Left ventricle myocardium inferior (tissue), 1 donor: ENCODE data around the gene IQSEC1. TPM values are rescaled to one million over a fixed set of nuclear protein-coding genes. Genes with fewer than 3 reads are reported as not detected.

Experiments used
- DNase-seq: peaks from one replicate; pipeline ENCODE4 v3.0.0-alpha.2; 2020
- H3K27ac ChIP-seq: fragments of 200-600 bp; replicated peaks from 2 replicates; pipeline ENCODE4 v1.8.0; 2021
- H3K27me3 ChIP-seq: fragments of 200-600 bp; 2 replicates; pipeline ENCODE4 v1.8.0; 2021; ENCODE audit warnings: low read depth
- H3K36me3 ChIP-seq: fragments of 200-600 bp; 2 replicates; pipeline ENCODE4 v1.8.0; 2021
- H3K4me1 ChIP-seq: fragments of 200-600 bp; 2 replicates; pipeline ENCODE4 v1.8.0; 2021
- H3K4me3 ChIP-seq: fragments of 200-600 bp; 2 replicates; pipeline ENCODE4 v1.8.0; 2021; ENCODE audit warnings: mild to moderate bottlenecking, moderate library complexity
- H3K9me3 ChIP-seq: fragments of 200-600 bp; replicated peaks from 2 replicates; pipeline ENCODE4 v1.8.0; 2021
- intact Hi-C: fragments of 100-400 bp; cut with micrococcal nuclease; formaldehyde crosslinking; loops from one replicate; pipeline ENCODE4 v1.11.0; 2022
- total RNA-seq: library from RNA; stranded (reverse); fragmentation: NEBNext Ultra II Directional; extraction: Animal tissue kit (Norgen Biotek cat#: 25700); gene quantifications from one replicate; pipeline ENCODE4 v1.2.1, GENCODE V29; 2021
- TF ChIP-seq, protein P1 (sequence below): fragments of 200-600 bp; IDR thresholded peaks from 2 replicates; pipeline ENCODE4 v1.8.0; 2021; ENCODE audit warnings: antibody characterized with exemption, mild to moderate bottlenecking, borderline replicate concordance
- donor health status: DM: no; HTN: yes; CAD: no; lungs with severe emphysema.

The IQSEC1 gene
- total RNA-seq, 1 donor from 2014 or later = 78.6 TPM

- peak; percentile 49 for DNase-seq
- H3K27me3 ChIP-seq = no peaks in the 10 kb centered on the region
- H3K4me3 ChIP-seq = no peak overlapping the region
- peaks cover 100% of the 10 kb centered on the region for H3K4me1 ChIP-seq
- H3K36me3 ChIP-seq = peaks cover 24% of the 10 kb centered on the region
- H3K27ac ChIP-seq = peak overlapping the region; percentile 51
- TF ChIP-seq, protein P1, sequence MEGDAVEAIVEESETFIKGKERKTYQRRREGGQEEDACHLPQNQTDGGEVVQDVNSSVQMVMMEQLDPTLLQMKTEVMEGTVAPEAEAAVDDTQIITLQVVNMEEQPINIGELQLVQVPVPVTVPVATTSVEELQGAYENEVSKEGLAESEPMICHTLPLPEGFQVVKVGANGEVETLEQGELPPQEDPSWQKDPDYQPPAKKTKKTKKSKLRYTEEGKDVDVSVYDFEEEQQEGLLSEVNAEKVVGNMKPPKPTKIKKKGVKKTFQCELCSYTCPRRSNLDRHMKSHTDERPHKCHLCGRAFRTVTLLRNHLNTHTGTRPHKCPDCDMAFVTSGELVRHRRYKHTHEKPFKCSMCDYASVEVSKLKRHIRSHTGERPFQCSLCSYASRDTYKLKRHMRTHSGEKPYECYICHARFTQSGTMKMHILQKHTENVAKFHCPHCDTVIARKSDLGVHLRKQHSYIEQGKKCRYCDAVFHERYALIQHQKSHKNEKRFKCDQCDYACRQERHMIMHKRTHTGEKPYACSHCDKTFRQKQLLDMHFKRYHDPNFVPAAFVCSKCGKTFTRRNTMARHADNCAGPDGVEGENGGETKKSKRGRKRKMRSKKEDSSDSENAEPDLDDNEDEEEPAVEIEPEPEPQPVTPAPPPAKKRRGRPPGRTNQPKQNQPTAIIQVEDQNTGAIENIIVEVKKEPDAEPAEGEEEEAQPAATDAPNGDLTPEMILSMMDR = no peak
- no peaks in the 10 kb centered on the region for H3K9me3 ChIP-seq
- intact Hi-C loops = no loop called here
Observed at GRCh38 chr3:12943124-12944021, 129.9 kb downstream of the IQSEC1 start.

GRCh38 chr3:12941495-12942023 is 131.7 kb downstream of the IQSEC1 start:
- H3K27me3 ChIP-seq = no peaks in the 10 kb centered on the region
- peak overlapping the region; percentile 82 for H3K27ac ChIP-seq
- TF ChIP-seq, protein P1 = no peak
- H3K36me3 ChIP-seq = peaks cover 25% of the 10 kb centered on the region
- H3K9me3 ChIP-seq = no peaks in the 10 kb centered on the region
- no peak for DNase-seq
- no peak overlapping the region for H3K4me3 ChIP-seq
- peaks cover 100% of the 10 kb centered on the region for H3K4me1 ChIP-seq
- intact Hi-C loops = no loop called here

DNA sequence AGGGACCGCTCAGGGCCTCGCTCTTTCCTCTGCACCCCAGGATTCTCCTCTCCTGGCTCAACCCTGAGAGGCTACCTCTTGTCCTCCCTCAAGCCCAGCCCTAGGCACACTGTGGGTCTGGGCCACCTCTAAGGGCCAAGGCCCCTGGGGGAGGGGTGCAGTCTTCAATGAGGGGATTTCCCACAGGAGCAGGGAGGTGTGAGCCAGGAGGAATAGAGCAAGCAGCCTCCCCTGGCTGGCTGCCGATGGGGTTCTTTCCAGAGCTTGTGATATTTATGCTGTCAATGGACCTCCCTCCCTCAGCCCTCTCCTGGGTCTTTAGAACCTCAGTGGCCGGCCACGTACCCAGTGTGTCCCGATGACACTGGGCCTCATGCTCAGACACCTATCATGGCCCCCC is 132.4 kb downstream of the IQSEC1 start:
- DNase-seq = no peak
- TF ChIP-seq, protein P1 = no peak
- Histone ChIP-seq H3K27me3 (no peaks in the 10 kb centered on the region), H3K27ac (peak overlapping the region; percentile 82), H3K4me1 (peaks cover 100% of the 10 kb centered on the region), H3K4me3 (no peak overlapping the region), H3K9me3 (no peaks in the 10 kb centered on the region), H3K36me3 (peaks cover 32% of the 10 kb centered on the region)
- intact Hi-C loops = no loop called here

DNA sequence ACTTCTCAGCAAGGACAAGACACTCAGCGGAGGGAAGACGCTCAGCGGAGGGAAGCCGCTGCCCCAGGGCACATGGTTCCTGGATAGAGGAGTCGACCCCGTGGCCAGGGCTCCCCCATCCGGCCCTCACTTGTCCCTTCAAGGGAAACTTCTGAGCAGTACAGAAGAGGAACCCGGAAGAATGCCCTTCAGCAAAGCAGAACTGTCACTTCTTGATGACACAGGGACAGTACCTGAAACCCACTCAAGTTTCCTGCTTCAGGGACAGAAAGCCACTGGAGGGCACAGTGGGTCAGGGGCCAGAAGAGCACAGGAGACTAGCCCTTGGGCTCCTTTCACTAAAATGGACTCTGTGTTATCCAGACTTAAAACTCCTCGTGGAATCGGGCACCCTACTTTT is 134.1 kb downstream of the IQSEC1 start:
- H3K27me3 ChIP-seq = no peaks in the 10 kb centered on the region
- no peak for DNase-seq
- no peaks in the 10 kb centered on the region for H3K9me3 ChIP-seq
- peaks cover 100% of the 10 kb centered on the region for H3K4me1 ChIP-seq
- TF ChIP-seq, protein P1 = no peak
- H3K4me3 ChIP-seq = no peak overlapping the region
- peaks cover 41% of the 10 kb centered on the region for H3K36me3 ChIP-seq
- H3K27ac ChIP-seq = peak overlapping the region; percentile 82
- intact Hi-C loops = no loop called here

GRCh38 chr3:12938258-12938711 is 134.9 kb downstream of the IQSEC1 start:
- Histone ChIP-seq H3K4me1 (peaks cover 100% of the 10 kb centered on the region), H3K27me3 (no peaks in the 10 kb centered on the region), H3K9me3 (no peaks in the 10 kb centered on the region), H3K36me3 (peaks cover 41% of the 10 kb centered on the region), H3K27ac (peak overlapping the region; percentile 82), H3K4me3 (no peak overlapping the region)
- TF ChIP-seq, protein P1 = no peak
- DNase-seq = no peak
- intact Hi-C loops = no loop called here
